ENCODE results near the gene UTP25. TPM values are rescaled to one million over a fixed set of nuclear protein-coding genes. Genes with fewer than 3 reads are reported as not detected.
"Not testable (repeated sequence)": the region's sequence is repeated elsewhere in the genome, so short reads cannot be mapped to it uniquely, and the experiment has no call there.

Gene UTP25
- total RNA-seq, 1 donor from 2014 or later: 6.8 TPM

DNA sequence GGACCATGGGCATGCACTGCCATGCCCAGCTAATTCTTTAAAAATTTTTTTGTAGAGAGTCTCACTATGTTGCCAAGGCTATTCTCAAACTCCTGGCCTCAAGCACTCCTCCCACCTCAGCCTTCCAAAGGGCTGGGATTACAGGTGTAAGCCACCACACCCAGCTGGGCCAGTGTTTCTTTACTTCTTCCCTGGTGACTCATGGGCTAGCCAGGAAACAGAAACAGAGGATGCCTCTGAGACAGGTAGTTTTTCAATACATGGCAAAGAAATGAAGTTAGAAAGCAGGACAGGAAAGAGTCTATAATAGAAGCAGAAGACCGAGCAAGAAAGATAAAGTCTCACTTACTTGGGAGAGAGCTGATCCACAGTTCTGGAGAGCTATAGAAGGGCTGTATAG, 35.9 kb upstream of the UTP25 start:
- H3K9me3 Mint-ChIP-seq: no peaks in the 10 kb centered on the region
- H3K27me3 Mint-ChIP-seq (ENCODE audit: low read depth): peaks cover 100% of the 10 kb centered on the region
- TF ChIP-seq, protein P1, sequence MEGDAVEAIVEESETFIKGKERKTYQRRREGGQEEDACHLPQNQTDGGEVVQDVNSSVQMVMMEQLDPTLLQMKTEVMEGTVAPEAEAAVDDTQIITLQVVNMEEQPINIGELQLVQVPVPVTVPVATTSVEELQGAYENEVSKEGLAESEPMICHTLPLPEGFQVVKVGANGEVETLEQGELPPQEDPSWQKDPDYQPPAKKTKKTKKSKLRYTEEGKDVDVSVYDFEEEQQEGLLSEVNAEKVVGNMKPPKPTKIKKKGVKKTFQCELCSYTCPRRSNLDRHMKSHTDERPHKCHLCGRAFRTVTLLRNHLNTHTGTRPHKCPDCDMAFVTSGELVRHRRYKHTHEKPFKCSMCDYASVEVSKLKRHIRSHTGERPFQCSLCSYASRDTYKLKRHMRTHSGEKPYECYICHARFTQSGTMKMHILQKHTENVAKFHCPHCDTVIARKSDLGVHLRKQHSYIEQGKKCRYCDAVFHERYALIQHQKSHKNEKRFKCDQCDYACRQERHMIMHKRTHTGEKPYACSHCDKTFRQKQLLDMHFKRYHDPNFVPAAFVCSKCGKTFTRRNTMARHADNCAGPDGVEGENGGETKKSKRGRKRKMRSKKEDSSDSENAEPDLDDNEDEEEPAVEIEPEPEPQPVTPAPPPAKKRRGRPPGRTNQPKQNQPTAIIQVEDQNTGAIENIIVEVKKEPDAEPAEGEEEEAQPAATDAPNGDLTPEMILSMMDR (conservative IDR thresholded peaks at IDR 0.05): no peak
- H3K4me1 Mint-ChIP-seq: no peaks in the 10 kb centered on the region
- no peaks in the 10 kb centered on the region for H3K36me3 Mint-ChIP-seq (ENCODE audit: low read depth)
- H3K4me3 Mint-ChIP-seq: no peak overlapping the region
- no peak for DNase-seq (ENCODE audit: low read depth, low spot score)
- no peak overlapping the region for H3K27ac Mint-ChIP-seq (ENCODE audit: unreplicated experiment)

DNA sequence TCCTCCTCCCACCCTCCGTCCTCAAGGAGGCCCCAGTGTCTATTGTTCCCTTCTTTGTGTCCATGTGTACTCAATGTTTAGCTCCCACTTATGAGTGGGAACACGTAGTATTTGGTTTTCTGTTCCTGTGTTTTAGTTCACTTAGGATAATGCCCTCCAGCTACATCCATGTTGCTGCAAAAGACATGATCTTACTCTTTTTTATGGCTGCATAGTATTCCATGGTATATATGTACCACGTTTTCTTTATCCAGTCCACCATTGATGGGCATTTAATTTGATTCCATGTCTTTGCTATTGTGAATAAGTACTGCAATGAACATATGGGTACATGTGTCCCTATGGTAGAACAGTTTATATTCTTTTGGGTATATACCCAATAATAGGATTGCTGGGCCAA, 34.1 kb upstream of the UTP25 start:
- not testable (repeated sequence) for H3K27ac Mint-ChIP-seq (ENCODE audit: unreplicated experiment); H3K9me3 Mint-ChIP-seq; H3K4me3 Mint-ChIP-seq; H3K4me1 Mint-ChIP-seq; H3K36me3 Mint-ChIP-seq (ENCODE audit: low read depth); DNase-seq (ENCODE audit: low read depth, low spot score)
- H3K27me3 Mint-ChIP-seq (ENCODE audit: low read depth): peaks cover 95% of the 10 kb centered on the region

GRCh38 chr1:209797978-209798639, 29.7 kb upstream of the UTP25 start:
- no peaks in the 10 kb centered on the region for H3K4me1 Mint-ChIP-seq
- no peaks in the 10 kb centered on the region for H3K9me3 Mint-ChIP-seq
- no peak for DNase-seq (ENCODE audit: low read depth, low spot score)
- H3K36me3 Mint-ChIP-seq (ENCODE audit: low read depth): no peaks in the 10 kb centered on the region
- peaks cover 91% of the 10 kb centered on the region for H3K27me3 Mint-ChIP-seq (ENCODE audit: low read depth)
- no peak overlapping the region for H3K27ac Mint-ChIP-seq (ENCODE audit: unreplicated experiment)
- H3K4me3 Mint-ChIP-seq: no peak overlapping the region
- TF ChIP-seq, protein P1 (conservative IDR thresholded peaks at IDR 0.05): no peak

GRCh38 chr1:209800984-209801834, 26.6 kb upstream of the UTP25 start:
- TF ChIP-seq, protein P1 (conservative IDR thresholded peaks at IDR 0.05): no peak
- H3K27ac Mint-ChIP-seq (ENCODE audit: unreplicated experiment): no peak overlapping the region

GRCh38 chr1:209802117-209802779, 25.5 kb upstream of the UTP25 start:
- Mint-ChIP-seq H3K9me3 (no peaks in the 10 kb centered on the region), H3K27ac (ENCODE audit: unreplicated experiment) (no peak overlapping the region), H3K36me3 (ENCODE audit: low read depth) (no peaks in the 10 kb centered on the region), H3K4me3 (no peak overlapping the region), H3K4me1 (peaks cover 6% of the 10 kb centered on the region), H3K27me3 (ENCODE audit: low read depth) (peaks cover 85% of the 10 kb centered on the region)
- DNase-seq (ENCODE audit: low read depth, low spot score): no peak
- TF ChIP-seq, protein P1 (conservative IDR thresholded peaks at IDR 0.05): no peak

More at GRCh38 chr1:209800984-209801834, 26.6 kb upstream of the UTP25 start:
- no peaks in the 10 kb centered on the region for H3K36me3 Mint-ChIP-seq (ENCODE audit: low read depth)
- H3K4me3 Mint-ChIP-seq: no peak overlapping the region
- H3K4me1 Mint-ChIP-seq: peaks cover 4% of the 10 kb centered on the region
- DNase-seq (ENCODE audit: low read depth, low spot score): no peak
- peaks cover 90% of the 10 kb centered on the region for H3K27me3 Mint-ChIP-seq (ENCODE audit: low read depth)
- H3K9me3 Mint-ChIP-seq: no peaks in the 10 kb centered on the region

Measured in neural crest cell (in vitro differentiated cells).